Activated CD8-positive, alpha-beta memory T cell treated with anti-CD3 and anti-CD28 coated beads, Interleukin-2, amount 10 ng/mL, durations not matched to agents 7 days and 5 days (primary cell): ENCODE data around the gene PDZD7. TPM values are rescaled to one million over a fixed set of nuclear protein-coding genes. Genes with fewer than 3 reads are reported as not detected.
"Not testable (repeated sequence)": the region's sequence is repeated elsewhere in the genome, so short reads cannot be mapped to it uniquely, and the experiment has no call there.

Source experiments
- ATAC-seq: fragments of 150-1000 bp; cut with Tn5 transposase; one replicate; pipeline ENCODE4 v1.10.0; 2021; ENCODE audit warnings: moderate library complexity
- CTCF ChIA-PET: fragments of 350-600 bp; sonication (Branson Sonifier 250); formaldehyde crosslinking; loops from one replicate; lab custom pipeline; 2021; ENCODE audit warnings: antibody characterized with exemption; lab: Charles Lee
- DNase-seq: peaks from one replicate; pipeline ENCODE4 v3.0.0-alpha.2; 2020
- H3K27ac Mint-ChIP-seq: one replicate; pipeline ENCODE4 v1.8.0; 2021; ENCODE audit warnings: mild to moderate bottlenecking, mixed read lengths
- H3K27me3 Mint-ChIP-seq: one replicate; pipeline ENCODE4 v1.8.0; 2021; ENCODE audit warnings: mixed read lengths
- H3K36me3 Mint-ChIP-seq: one replicate; pipeline ENCODE4 v1.8.0; 2021; ENCODE audit warnings: mild to moderate bottlenecking, mixed read lengths
- H3K4me1 Mint-ChIP-seq: one replicate; pipeline ENCODE4 v1.8.0; 2021; ENCODE audit warnings: mixed read lengths
- H3K4me3 Mint-ChIP-seq: one replicate; pipeline ENCODE4 v1.8.0; 2021; ENCODE audit warnings: mild to moderate bottlenecking, moderate library complexity, mixed read lengths
- H3K9me3 Mint-ChIP-seq: one replicate; pipeline ENCODE4 v1.8.0; 2022; ENCODE audit warnings: low read depth, mixed read lengths
- total RNA-seq, 2 experiments: library from RNA; stranded (reverse); gene quantifications; one replicate each; pipeline ENCODE4 v1.2.3, GENCODE V29; 2021

The PDZD7 gene
- total RNA-seq, 2 experiments from 2014 or later: 0.59 to 1.2 TPM

DNA sequence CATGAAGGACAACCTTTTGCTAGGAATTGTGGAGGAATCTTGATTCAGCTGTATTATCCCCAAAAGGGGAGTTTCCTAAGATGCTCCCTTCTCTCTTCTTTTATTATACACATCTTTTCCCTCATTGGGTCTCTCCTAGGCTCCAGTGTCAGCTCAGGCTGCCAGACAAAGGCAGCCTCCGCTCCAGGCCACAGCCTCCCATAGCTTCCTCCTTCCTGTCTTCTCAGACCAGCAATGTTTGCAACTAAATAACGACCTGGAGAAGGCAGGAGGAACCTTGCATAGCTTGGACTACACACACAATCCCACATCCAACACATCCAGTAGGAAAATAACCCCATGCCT, 12.4 kb upstream of the PDZD7 start:
- DNase-seq (no peak), ATAC-seq (no peak)
- Mint-ChIP-seq H3K4me3 (peak overlapping the region; percentile 95), H3K36me3 (peaks cover 2% of the 10 kb centered on the region), H3K27ac (peak overlapping the region; percentile 91), H3K4me1 (peaks cover 25% of the 10 kb centered on the region), H3K9me3 (no peaks in the 10 kb centered on the region), H3K27me3 (peaks cover 36% of the 10 kb centered on the region)
- CTCF ChIA-PET: interaction anchor here (0.9 to 20.6 kb wide), 16 partner anchors 8 to 171 kb away, joined by 3 to 402 read pairs (median 8); partner anchors contain the start of genes KAZALD1, PDZD7 and SFXN3

DNA sequence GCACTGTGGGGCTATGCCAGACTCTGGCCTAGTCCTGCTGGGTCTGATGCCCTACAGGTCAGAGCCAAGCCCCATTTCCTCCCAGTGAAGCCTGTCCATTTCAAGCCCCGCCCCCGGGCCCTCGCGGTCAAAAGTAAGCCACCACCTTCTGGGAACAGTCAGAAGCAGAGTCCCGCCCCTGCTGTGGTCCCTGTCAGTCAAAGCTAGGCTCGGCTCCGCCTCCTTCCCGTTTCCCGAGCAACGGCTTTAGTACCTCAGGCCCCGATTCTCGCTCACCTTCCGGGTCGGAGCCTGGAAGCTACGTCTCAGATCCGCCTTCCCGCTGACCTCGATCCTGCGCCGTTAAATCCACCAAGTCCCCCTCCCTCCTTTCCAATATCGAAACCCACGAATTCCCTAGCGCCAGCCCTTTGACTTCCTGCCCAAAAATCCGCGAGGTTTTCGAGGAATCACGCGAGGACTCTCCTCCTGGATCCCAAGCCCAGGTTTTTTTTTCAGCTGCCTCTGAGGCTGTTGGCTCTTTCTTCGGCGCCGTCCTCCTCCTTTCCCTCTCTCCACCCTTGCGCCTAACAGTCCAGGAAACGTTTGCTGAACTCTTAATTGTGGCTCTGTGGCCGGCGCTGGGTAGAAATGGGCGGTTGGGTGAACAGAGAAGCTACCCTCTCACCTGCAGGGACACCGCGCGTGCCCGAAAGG, 11.9 kb upstream of the PDZD7 start:
- peaks cover 31% of the 10 kb centered on the region for H3K27me3 Mint-ChIP-seq
- DNase-seq: peak; percentile 96
- H3K4me1 Mint-ChIP-seq: peaks cover 23% of the 10 kb centered on the region
- H3K9me3 Mint-ChIP-seq: no peaks in the 10 kb centered on the region
- H3K36me3 Mint-ChIP-seq: peaks cover 3% of the 10 kb centered on the region
- peak; percentile 95 for ATAC-seq
- CTCF ChIA-PET: interaction anchor here (0.9 to 20.6 kb wide), 17 partner anchors 8 to 171 kb away, joined by 3 to 402 read pairs (median 7); partner anchors contain the start of genes KAZALD1, PDZD7 and SFXN3
- H3K27ac Mint-ChIP-seq: peak overlapping the region; percentile 91
- peak overlapping the region; percentile 95 for H3K4me3 Mint-ChIP-seq

DNA sequence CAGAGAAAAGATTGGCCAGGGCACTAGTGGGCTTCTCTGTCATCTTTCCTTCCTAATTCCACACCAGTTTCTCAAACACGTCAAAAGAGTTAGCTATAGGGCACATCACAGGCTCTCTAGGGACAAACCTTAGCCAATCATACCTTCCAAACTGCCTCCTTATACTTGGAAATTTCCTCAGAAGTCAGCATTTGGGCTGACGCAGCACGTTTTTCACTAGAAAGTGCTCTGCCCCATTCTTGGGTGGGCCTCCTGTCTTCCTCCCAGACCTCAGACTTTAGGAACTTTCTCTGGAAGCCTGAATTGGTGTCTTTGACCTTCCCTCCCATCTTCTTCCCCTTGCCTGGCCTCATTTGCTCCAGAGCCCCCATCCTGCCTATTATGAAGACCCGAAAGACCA, 11.2 kb upstream of the PDZD7 start:
- peaks cover 23% of the 10 kb centered on the region for H3K4me1 Mint-ChIP-seq
- peaks cover 6% of the 10 kb centered on the region for H3K36me3 Mint-ChIP-seq
- H3K9me3 Mint-ChIP-seq: no peaks in the 10 kb centered on the region
- CTCF ChIA-PET: interaction anchor here (0.8 to 20.6 kb wide), 15 partner anchors 9 to 99 kb away, joined by 3 to 402 read pairs (median 10); partner anchors contain the start of genes KAZALD1, PDZD7 and SFXN3
- H3K4me3 Mint-ChIP-seq: peak overlapping the region; percentile 95
- H3K27ac Mint-ChIP-seq: peak overlapping the region; percentile 10
- no peak for DNase-seq
- H3K27me3 Mint-ChIP-seq: peaks cover 24% of the 10 kb centered on the region
- no peak for ATAC-seq

DNA sequence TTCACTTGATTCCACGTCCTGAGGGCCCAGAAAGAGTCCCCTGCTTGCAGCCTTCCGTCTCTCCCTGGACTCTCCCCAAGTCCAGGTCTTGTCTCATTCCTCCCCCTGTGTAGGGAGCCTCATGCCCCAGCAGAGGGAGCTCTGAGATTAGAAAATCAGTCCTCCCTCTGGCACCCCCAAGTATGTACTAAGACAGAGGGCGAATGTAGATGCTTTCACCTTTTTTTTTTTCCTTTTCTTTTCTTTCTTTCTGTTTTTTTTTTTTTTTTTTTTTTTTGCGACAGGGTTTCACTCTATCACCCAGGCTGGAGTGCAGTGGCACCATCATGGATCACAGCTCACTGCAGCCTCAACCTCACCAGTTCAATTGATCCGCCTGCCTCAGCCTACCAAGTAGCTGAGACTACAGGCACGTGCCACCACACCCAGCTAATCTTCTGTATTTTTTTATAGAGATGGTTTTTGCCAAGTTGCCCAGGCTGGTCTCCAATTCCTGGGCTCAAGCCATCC, 10.4 kb upstream of the PDZD7 start:
- CTCF ChIA-PET: interaction anchor here (0.6 to 20.6 kb wide), 14 partner anchors 9 to 692 kb away, joined by 3 to 402 read pairs (median 10); partner anchors contain the start of genes KAZALD1, PDZD7 and SFXN3
- H3K27ac Mint-ChIP-seq: no peak overlapping the region

DNA sequence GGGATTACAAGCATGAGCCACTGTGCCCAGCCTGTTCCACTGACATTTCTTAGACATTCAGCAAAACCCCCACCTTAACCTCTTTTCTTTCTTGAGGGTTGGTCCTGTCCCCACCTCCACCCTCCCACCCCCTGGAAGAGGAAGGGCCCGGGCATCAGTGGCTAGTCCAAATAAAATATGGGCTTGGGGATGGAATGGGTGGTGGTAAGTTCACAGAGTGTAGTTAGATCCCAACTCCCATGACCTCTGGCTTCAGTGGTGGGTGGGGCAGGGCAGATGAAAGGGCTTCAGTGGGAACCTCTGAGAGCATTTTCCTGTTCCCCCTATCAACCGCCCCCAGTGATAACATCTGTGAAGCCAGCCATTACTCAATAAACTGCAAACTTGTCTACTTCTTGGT, 9.9 kb upstream of the PDZD7 start:
- no peak for ATAC-seq
- H3K9me3 Mint-ChIP-seq: no peaks in the 10 kb centered on the region

More for the DNA sequence above, 10.4 kb upstream of the PDZD7 start:
- Mint-ChIP-seq H3K36me3 (peaks cover 6% of the 10 kb centered on the region), H3K4me3 (no peak overlapping the region), H3K27me3 (peaks cover 16% of the 10 kb centered on the region), H3K4me1 (peaks cover 23% of the 10 kb centered on the region), H3K9me3 (no peaks in the 10 kb centered on the region)
- ATAC-seq: peak; percentile 77
- DNase-seq: peak; percentile 87

DNA sequence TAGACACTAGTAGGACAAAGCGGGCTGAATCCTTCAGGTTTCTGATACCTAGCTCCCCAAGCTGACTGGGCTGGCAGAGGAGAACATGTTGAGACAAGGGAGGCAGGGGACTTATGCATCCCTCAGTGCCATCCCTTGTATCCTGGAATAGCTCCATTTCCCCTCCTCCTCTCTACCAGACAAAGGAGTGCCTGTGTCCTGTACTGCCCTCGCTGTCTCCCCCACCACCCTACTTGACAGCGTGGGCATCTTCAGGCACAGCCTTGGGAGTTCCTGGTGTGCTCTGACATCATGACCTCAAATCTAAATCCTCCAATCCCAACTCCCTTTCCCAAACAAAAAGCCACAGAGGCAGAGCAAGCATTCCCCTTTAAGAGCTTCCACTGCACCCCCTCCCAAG, 9.1 kb upstream of the PDZD7 start:
- CTCF ChIA-PET: interaction anchor here (0.8 to 20.6 kb wide), 10 partner anchors 8 to 101 kb away, joined by 3 to 402 read pairs (median 14); partner anchors contain the start of genes KAZALD1, PDZD7 and SFXN3
- Mint-ChIP-seq H3K36me3 (peaks cover 6% of the 10 kb centered on the region), H3K9me3 (no peaks in the 10 kb centered on the region), H3K4me1 (peaks cover 23% of the 10 kb centered on the region), H3K4me3 (no peak overlapping the region), H3K27me3 (peaks cover 4% of the 10 kb centered on the region), H3K27ac (no peak overlapping the region)
- DNase-seq (no peak), ATAC-seq (no peak)

More for the DNA sequence above, 9.9 kb upstream of the PDZD7 start:
- no peak for DNase-seq
- no peak overlapping the region for H3K4me3 Mint-ChIP-seq
- peaks cover 6% of the 10 kb centered on the region for H3K36me3 Mint-ChIP-seq
- peaks cover 12% of the 10 kb centered on the region for H3K27me3 Mint-ChIP-seq
- CTCF ChIA-PET: interaction anchor here (0.6 to 20.6 kb wide), 12 partner anchors 9 to 691 kb away, joined by 3 to 402 read pairs (median 16); partner anchors contain the start of genes KAZALD1, PDZD7 and SFXN3
- H3K4me1 Mint-ChIP-seq: peaks cover 23% of the 10 kb centered on the region
- no peak overlapping the region for H3K27ac Mint-ChIP-seq

DNA sequence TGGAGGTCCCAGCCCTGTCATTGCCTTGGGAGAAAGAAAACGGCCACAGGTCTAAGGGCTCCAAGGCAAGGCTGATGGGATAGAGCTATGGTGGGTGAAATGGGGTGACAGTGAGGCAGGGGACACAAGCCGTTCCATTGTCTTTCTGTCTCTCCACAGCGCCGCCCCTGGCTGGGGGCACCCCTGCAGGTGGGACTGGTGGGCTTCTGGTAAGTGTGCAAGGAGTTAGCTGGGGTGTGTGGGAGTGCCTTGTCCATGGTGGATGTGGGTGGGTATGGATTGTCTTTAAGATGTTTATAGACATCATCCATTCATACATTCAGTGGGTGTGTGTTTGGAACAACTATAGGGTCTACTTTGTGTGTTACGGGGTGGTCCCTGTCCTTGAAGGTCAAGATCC, 7.6 kb upstream of the PDZD7 start:
- DNase-seq: no peak
- CTCF ChIA-PET: interaction anchor here (1.0 to 20.6 kb wide), 7 partner anchors 11 to 104 kb away, joined by 3 to 402 read pairs (median 5); partner anchors contain the start of gene KAZALD1
- no peak for ATAC-seq
- H3K4me1 Mint-ChIP-seq: peaks cover 25% of the 10 kb centered on the region
- H3K36me3 Mint-ChIP-seq: peaks cover 6% of the 10 kb centered on the region
- no peaks in the 10 kb centered on the region for H3K9me3 Mint-ChIP-seq
- H3K27ac Mint-ChIP-seq: no peak overlapping the region
- H3K27me3 Mint-ChIP-seq: no peaks in the 10 kb centered on the region
- H3K4me3 Mint-ChIP-seq: no peak overlapping the region

DNA sequence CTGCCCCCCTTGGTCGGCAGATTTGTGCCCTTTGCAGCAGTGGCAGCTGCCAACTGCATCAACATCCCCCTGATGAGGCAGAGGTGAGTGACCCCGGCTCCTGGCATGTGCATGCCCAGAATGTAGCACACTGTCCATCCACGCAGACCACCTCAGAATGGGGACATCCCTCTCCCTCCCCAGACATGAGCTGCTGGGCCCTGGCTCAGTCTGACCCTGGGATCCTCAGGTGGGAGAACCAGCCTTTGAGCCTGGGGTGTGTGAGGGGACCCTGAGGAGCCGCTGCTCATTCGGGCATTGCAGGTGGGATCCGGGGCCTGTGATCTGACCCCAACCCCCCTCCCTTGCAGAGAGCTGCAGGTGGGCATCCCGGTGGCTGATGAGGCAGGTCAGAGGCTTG, 5.8 kb upstream of the PDZD7 start:
- Mint-ChIP-seq H3K9me3 (no peaks in the 10 kb centered on the region), H3K36me3 (peaks cover 6% of the 10 kb centered on the region), H3K4me1 (peaks cover 20% of the 10 kb centered on the region), H3K4me3 (no peak overlapping the region), H3K27me3 (no peaks in the 10 kb centered on the region), H3K27ac (no peak overlapping the region)
- no peak for ATAC-seq
- CTCF ChIA-PET: interaction anchor here (0.9 to 20.6 kb wide), 3 partner anchors 16 to 25 kb away, joined by 3 to 402 read pairs (median 91); partner anchors contain the start of gene KAZALD1
- DNase-seq: no peak

DNA sequence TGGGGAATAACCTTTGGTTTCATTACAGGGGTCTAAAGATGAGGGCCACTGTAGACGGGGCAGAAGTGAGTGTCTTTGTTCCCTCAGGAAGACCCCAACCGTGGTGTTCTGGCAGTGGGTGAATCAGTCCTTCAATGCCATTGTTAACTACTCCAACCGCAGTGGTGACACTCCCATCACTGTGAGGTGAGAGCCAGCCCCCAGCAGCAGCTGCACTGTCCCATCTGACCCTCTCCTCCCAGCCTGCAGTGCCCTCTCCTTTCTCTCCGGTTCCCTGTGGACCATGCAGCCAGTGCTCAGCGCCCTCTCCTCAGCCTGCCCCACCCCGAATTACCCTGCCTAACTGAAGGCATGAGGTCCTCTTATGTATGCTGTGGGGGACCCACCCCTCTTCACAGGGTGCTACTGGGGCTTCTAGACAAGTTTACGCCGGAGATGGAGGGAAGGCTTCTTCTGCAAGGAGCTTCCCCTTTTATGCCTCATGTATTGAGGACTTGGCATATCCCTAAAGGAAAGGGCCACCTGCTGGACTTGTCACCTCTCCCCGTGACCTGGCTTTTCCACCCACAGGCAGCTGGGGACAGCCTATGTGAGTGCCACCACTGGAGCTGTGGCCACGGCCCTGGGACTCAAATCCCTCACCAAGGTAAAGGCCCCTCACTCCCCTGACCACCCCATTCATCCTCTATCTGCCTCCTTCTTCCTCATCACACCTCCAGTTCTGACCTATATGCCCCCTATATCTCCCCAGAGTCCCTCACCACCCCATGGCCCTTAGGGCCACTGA, 5.2 kb upstream of the PDZD7 start:
- no peak overlapping the region for H3K4me3 Mint-ChIP-seq
- CTCF ChIA-PET: interaction anchor here (0.9 to 20.6 kb wide), 5 partner anchors 10 to 26 kb away, joined by 3 to 402 read pairs (median 7); partner anchors contain the start of gene KAZALD1
- no peaks in the 10 kb centered on the region for H3K27me3 Mint-ChIP-seq

DNA sequence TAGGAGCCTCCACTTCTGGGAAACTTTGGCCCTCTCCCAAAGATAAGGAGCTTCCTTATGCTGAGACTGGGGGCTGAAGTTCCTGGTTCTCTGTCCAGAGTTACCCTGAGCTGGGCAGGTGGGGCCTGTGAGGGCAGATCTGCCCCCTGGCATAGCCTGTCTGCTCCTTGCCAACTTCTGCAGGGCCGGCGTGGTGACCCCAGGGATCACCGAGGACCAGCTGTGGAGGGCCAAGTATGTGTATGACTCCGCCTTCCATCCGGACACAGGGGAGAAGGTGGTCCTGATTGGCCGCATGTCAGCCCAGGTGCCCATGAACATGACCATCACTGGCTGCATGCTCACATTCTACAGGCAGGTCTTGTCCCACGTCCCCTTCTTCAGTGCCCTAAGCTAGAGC, 4.4 kb upstream of the PDZD7 start:
- Mint-ChIP-seq H3K36me3 (peaks cover 6% of the 10 kb centered on the region), H3K4me3 (no peak overlapping the region), H3K27me3 (no peaks in the 10 kb centered on the region), H3K27ac (no peak overlapping the region), H3K9me3 (no peaks in the 10 kb centered on the region), H3K4me1 (peaks cover 15% of the 10 kb centered on the region)
- no peak for ATAC-seq
- no peak for DNase-seq
- CTCF ChIA-PET: interaction anchor here (1.4 to 20.6 kb wide), 4 partner anchors 11 to 27 kb away, joined by 3 to 402 read pairs (median 73); partner anchors contain the start of gene KAZALD1

More for the DNA sequence above, 5.2 kb upstream of the PDZD7 start:
- peaks cover 16% of the 10 kb centered on the region for H3K4me1 Mint-ChIP-seq
- no peak overlapping the region for H3K27ac Mint-ChIP-seq
- DNase-seq: no peak
- H3K36me3 Mint-ChIP-seq: peaks cover 6% of the 10 kb centered on the region
- H3K9me3 Mint-ChIP-seq: no peaks in the 10 kb centered on the region
- ATAC-seq: no peak

DNA sequence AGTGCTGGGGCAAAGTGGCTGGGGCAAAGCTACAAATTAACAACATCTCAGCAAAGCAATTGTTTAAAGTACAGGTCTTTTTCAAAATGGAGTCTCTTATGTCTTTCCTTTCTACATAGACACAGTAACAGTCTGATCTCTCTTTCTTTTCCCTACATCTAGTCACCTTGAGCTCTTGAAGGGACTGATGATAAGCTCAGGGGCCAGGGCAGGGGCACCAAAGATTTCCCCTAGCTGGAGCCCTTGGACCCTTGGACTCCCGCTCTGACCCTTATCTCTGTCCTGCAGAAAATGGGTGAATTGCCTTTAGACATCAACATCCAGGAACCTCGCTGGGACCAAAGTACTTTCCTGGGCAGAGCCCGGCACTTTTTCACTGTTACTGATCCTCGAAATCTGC, 3.5 kb upstream of the PDZD7 start:
- CTCF ChIA-PET: interaction anchor here (1.0 to 20.6 kb wide), 5 partner anchors 9 to 28 kb away, joined by 3 to 402 read pairs (median 5); partner anchors contain the start of gene KAZALD1
- not testable (repeated sequence) for H3K27ac Mint-ChIP-seq, ATAC-seq, H3K9me3 Mint-ChIP-seq, H3K4me3 Mint-ChIP-seq, DNase-seq, H3K27me3 Mint-ChIP-seq, H3K36me3 Mint-ChIP-seq
- H3K4me1 Mint-ChIP-seq: peaks cover 15% of the 10 kb centered on the region

DNA sequence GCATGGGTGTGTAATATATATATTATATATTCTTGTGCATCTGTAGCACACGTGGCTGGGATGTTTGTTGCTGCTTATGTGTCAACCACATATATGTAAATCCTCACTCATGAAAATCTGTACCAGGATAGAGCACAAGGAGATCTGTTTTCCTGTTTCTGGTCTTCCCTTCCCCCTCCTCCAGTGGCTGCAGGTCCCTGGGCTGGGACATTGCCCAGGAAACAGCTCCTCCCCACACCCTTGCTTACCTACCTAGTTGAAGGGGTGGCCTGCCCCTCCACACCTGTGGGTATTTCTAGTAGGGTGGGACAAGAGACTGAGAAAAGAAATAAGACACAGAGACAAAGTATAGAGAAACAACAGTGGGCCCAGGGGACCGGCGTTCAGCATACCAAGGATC, 2.3 kb upstream of the PDZD7 start:
- Mint-ChIP-seq H3K36me3 (peaks cover 4% of the 10 kb centered on the region), H3K4me1 (peaks cover 15% of the 10 kb centered on the region), H3K4me3 (peak overlapping the region; percentile 41), H3K27me3 (peaks cover 14% of the 10 kb centered on the region), H3K9me3 (no peaks in the 10 kb centered on the region), H3K27ac (peak overlapping the region; percentile 26)
- ATAC-seq (no peak), DNase-seq (no peak)
- CTCF ChIA-PET: interaction anchor here (3.5 to 20.6 kb wide), 5 partner anchors 9 to 109 kb away, joined by 12 to 402 read pairs (median 59); partner anchors contain the start of genes KAZALD1 and LZTS2
